ENCODE data around the gene TRA2A. TPM values are rescaled to one million over a fixed set of nuclear protein-coding genes. Genes with fewer than 3 reads are reported as not detected.

Gene TRA2A
- total and polyA plus RNA-seq, 9 of the 15 experiments (the other 6 are each of a cell fraction or from before 2014, with no cell fraction given): 22.7 to 210 (median 73.9) TPM

DNA sequence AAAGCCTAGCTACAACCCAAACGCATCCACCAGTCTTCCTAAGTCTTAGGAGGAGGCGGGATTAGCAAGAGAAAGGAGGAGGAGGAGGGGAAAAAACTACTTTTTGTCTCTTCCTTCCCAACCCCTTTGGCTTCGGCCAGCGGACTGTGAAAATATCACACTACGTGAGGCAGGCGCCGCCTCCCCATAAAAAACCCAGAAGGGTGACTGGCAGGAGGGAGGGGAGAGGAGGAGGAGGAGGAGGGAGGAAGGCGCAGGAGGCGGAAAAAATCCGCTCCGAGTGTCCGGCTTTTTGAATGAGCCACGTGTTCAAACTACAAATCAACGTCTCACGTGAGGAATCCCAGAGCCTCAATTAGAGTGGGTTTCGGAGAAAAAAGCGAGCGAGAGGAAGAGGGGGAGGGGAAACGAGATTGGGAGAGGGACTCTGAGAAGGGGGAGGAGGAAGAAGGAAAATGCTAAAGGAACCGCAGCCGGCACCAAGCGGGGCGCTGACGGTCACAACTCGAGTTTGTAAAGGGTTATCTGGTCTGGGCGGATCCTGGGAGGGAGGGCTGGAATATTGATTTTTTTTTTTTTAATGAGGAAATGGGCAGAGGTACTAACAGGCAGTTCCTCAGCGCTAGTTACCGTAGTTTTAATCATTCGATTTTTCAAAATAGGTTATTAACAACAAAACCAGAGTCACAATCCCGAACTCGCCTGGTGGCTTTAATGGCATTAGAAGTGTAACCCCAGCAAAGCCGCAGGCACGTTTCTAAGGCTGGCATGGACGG, 61.3 kb downstream of the TRA2A start, which contains the start of gene IGF2BP3:
Gene IGF2BP3 (minus strand): TSS at position 162 of the 776 bp plus-strand sequence. CDS start 381 bp downstream, outside the sequence.
- Histone ChIP-seq H2AFZ (ENCODE audit: low read depth, low read length) (peak within 1 kb of the TSS; percentile 61), H4K20me1 (replicated peaks; ENCODE audit: control insufficient read depth, insufficient read depth, low read length) (no peaks in the 10 kb centered on the region; the same call in 1 of the 2 replicates), H3K27ac (ENCODE audit: extremely low read depth, low read depth, low read length) (peak within 1 kb of the TSS; percentile 93), H3K36me3 (ENCODE audit: control insufficient read depth, insufficient read depth, low read length) (peaks cover 9% of the 10 kb centered on the region), H3K9me3 (replicated peaks; ENCODE audit: control insufficient read depth, insufficient read depth, low read depth, low read length) (no peaks in the 10 kb centered on the region), H3K4me3 (peak within 1 kb of the TSS; percentile 66), H3K9me1 (ENCODE audit: control insufficient read depth, insufficient read depth, low read length) (no peaks in the 10 kb centered on the region), H3K4me2 (ENCODE audit: insufficient read depth, low read length) (peak within 1 kb of the TSS; percentile 92), H3K4me1 (replicated peaks in 1 of 2; ENCODE audit: control insufficient read depth in 2 of 2, insufficient read depth in 2 of 2, low read length in 2 of 2) (peaks cover 3 to 33% of the 10 kb centered on the region in 2 experiments; a peak in 4 of 5 replicates), H3K27me3 (ENCODE audit: control insufficient read depth in 2 of 2, insufficient read depth in 2 of 2, low read length in 2 of 2) (no peaks in the 10 kb centered on the region), H3K79me2 (ENCODE audit: control insufficient read depth, insufficient read depth, low read length) (peaks cover 83% of the 10 kb centered on the region), H3K9ac (ENCODE audit: insufficient read depth in 1 of 2, low read depth in 2 of 2, low read length in 2 of 2) (peak within 1 kb of the TSS; percentile 94 to 98)
- POLR2A ChIA-PET: interaction anchor here (1.4 kb wide), 2 partner anchors 12 to 172 kb away, joined by 3 to 4 read pairs; partner anchors contain the start of gene MALSU1
- CTCF ChIA-PET (ENCODE audit: low intra/inter-chr PET ratio): interaction anchor here (1.0 kb wide), 1 partner anchor 60 kb away, joined by 3 read pairs; no protein-coding TSS in a partner anchor
- FAIRE-seq (peak; percentile 95), DNase-seq (ENCODE audit: extremely low read depth in 1 of 4, low spot score in 3 of 4) (peak; percentile 62 to 97 (median 73)), ATAC-seq (peak; percentile 9)
- in situ Hi-C loops (cut with MboI): no loop called here
- intact Hi-C loops (cut with micrococcal nuclease): loop anchor here (1.0 to 5.0 kb wide), 4 partner anchors 62 to 768 kb away; partner anchors contain the start of gene MALSU1
- no TSS peak for BruUV-seq (replicated peaks)
- under 1% methylated on average over 34 of the region's 34 CpGs for WGBS (ENCODE audit: insufficient coverage, low coverage, missing lambda C conversion rate)
- TF ChIP-seq FOSL1 (tag; conservative IDR thresholded peaks at IDR 0.05) (peak; percentile 34; the same call in 1 of the 2 replicates), FOXA3 (CRISPR knock-in tag; conservative IDR thresholded peaks at IDR 0.05 in 1 of 2, IDR thresholded peaks at IDR 0.05 in 1 of 2) (no peak), HNRNPL (IDR thresholded peaks at IDR 0.05; ENCODE audit: low read depth, low read length) (no peak), SRSF7 (optimal IDR thresholded peaks at IDR 0.05; ENCODE audit: low read depth, low read length) (no peak), ZNF444 (CRISPR knock-in tag; IDR thresholded peaks at IDR 0.05) (peak; percentile 75; the same call in 1 of the 2 replicates), TCFL5 (CRISPR knock-in tag; conservative IDR thresholded peaks at IDR 0.05) (no peak), TEAD4 (IDR thresholded peaks at IDR 0.05; ENCODE audit: low read length) (peak; percentile 69), TEAD4 (CRISPR knock-in tag; IDR thresholded peaks at IDR 0.05; ENCODE audit: borderline replicate concordance) (no peak), ZFX (CRISPR knock-in tag; IDR thresholded peaks at IDR 0.05) (no peak), RAD51 (IDR thresholded peaks at IDR 0.05; ENCODE audit: borderline replicate concordance, low read depth) (peak; percentile 88), NR2F6 (CRISPR knock-in tag; IDR thresholded peaks at IDR 0.05) (no peak), CEBPG (CRISPR knock-in tag; IDR thresholded peaks at IDR 0.05) (no peak), CEBPG (tag; conservative IDR thresholded peaks at IDR 0.05 in 1 of 2, IDR thresholded peaks at IDR 0.05 in 1 of 2) (no peak)
- TF ChIP-seq, protein P1, sequence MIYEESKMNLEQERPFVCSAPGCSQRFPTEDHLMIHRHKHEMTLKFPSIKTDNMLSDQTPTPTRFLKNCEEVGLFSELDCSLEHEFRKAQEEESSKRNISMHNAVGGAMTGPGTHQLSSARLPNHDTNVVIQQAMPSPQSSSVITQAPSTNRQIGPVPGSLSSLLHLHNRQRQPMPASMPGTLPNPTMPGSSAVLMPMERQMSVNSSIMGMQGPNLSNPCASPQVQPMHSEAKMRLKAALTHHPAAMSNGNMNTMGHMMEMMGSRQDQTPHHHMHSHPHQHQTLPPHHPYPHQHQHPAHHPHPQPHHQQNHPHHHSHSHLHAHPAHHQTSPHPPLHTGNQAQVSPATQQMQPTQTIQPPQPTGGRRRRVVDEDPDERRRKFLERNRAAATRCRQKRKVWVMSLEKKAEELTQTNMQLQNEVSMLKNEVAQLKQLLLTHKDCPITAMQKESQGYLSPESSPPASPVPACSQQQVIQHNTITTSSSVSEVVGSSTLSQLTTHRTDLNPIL (CRISPR knock-in tag; IDR thresholded peaks at IDR 0.05): no peak
- TF ChIP-seq, protein P2, sequence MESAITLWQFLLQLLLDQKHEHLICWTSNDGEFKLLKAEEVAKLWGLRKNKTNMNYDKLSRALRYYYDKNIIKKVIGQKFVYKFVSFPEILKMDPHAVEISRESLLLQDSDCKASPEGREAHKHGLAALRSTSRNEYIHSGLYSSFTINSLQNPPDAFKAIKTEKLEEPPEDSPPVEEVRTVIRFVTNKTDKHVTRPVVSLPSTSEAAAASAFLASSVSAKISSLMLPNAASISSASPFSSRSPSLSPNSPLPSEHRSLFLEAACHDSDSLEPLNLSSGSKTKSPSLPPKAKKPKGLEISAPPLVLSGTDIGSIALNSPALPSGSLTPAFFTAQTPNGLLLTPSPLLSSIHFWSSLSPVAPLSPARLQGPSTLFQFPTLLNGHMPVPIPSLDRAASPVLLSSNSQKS (CRISPR knock-in tag; IDR thresholded peaks at IDR 0.05): no peak
- TF ChIP-seq, protein P3, sequence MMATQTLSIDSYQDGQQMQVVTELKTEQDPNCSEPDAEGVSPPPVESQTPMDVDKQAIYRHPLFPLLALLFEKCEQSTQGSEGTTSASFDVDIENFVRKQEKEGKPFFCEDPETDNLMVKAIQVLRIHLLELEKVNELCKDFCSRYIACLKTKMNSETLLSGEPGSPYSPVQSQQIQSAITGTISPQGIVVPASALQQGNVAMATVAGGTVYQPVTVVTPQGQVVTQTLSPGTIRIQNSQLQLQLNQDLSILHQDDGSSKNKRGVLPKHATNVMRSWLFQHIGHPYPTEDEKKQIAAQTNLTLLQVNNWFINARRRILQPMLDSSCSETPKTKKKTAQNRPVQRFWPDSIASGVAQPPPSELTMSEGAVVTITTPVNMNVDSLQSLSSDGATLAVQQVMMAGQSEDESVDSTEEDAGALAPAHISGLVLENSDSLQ (IDR thresholded peaks at IDR 0.05): peak; percentile 97
- TF ChIP-seq, protein P4, sequence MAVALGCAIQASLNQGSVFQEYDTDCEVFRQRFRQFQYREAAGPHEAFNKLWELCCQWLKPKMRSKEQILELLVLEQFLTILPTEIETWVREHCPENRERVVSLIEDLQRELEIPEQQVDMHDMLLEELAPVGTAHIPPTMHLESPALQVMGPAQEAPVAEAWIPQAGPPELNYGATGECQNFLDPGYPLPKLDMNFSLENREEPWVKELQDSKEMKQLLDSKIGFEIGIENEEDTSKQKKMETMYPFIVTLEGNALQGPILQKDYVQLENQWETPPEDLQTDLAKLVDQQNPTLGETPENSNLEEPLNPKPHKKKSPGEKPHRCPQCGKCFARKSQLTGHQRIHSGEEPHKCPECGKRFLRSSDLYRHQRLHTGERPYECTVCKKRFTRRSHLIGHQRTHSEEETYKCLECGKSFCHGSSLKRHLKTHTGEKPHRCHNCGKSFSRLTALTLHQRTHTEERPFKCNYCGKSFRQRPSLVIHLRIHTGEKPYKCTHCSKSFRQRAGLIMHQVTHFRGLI (CRISPR knock-in tag; IDR thresholded peaks at IDR 0.05): no peak

All from K562 (cell line).